SK-N-SH (cell line): ENCODE results near the gene GPC5. TPM values are rescaled to one million over a fixed set of nuclear protein-coding genes. Genes with fewer than 3 reads are reported as not detected.

ENCODE experiments used
- CTCF ChIA-PET: fragments of 300-600, 350-600 bp; formaldehyde crosslinking; extraction: SDS; loops from one replicate; lab custom pipeline; 2021; lab: Yijun Ruan, JAX
- POLR2A ChIA-PET: fragments of 350-600 bp; sonication (Branson Sonifier 250); formaldehyde crosslinking; extraction: SDS; loops from one replicate; lab custom pipeline; 2020; ENCODE audit warnings: antibody characterized with exemption, inconsistent platforms; lab: Yijun Ruan, JAX
- DNase-seq: peaks from one replicate; pipeline ENCODE4 v3.0.0; 2012
- H2AFZ ChIP-seq: fragments of 200-600 bp; sonication (generic); 2 replicates; pipeline ENCODE4 v1.8.1; 2016; ENCODE audit warnings: antibody characterized with exemption, mild to moderate bottlenecking, low read depth
- H3F3A ChIP-seq: fragments of 200-600 bp; sonication (generic); replicated peaks from 2 replicates; pipeline ENCODE3; 2016; ENCODE audit warnings: antibody characterized with exemption, mild to moderate bottlenecking; ENCODE audit not compliant: insufficient read depth
- H3K27ac ChIP-seq, 2 experiments: fragments of 200-500 bp in 1 of 2; fragments of 200-600 bp in 1 of 2; sonication (Bioruptor generic) in 1 of 2; sonication (generic), shearing (Covaris generic) in 1 of 2; 2 replicates each; pipeline versions ENCODE4 v1.5.1 to v1.6.1; 2014 to 2016; ENCODE audit warnings: low read depth in 2 of 2, inconsistent platforms in 1 of 2, low read length in 1 of 2, mild to moderate bottlenecking in 1 of 2, mixed read lengths in 1 of 2
- H3K27me3 ChIP-seq: fragments of 200-600 bp; sonication (generic), shearing (Covaris generic); 2 replicates; pipeline ENCODE4 v1.6.1; 2016; ENCODE audit warnings: mixed run types; ENCODE audit not compliant: insufficient read depth
- H3K36me3 ChIP-seq, 2 experiments: fragments of 200-500 bp in 1 of 2; fragments of 200-600 bp in 1 of 2; sonication (Bioruptor generic) in 1 of 2; sonication (generic) in 1 of 2; replicated peaks in 1 of 2; 2 replicates each; pipeline versions ENCODE3 to v1.5.1; 2014 to 2016; ENCODE audit warnings: low read length in 1 of 2, mild to moderate bottlenecking in 1 of 2; ENCODE audit not compliant: insufficient read depth in 2 of 2, control insufficient read depth in 1 of 2
- H3K4me1 ChIP-seq, 2 experiments: fragments of 200-500 bp in 1 of 2; fragments of 200-600 bp in 1 of 2; sonication (Bioruptor generic) in 1 of 2; sonication (generic), shearing (Covaris generic) in 1 of 2; 2 replicates each; pipeline versions ENCODE4 v1.5.1 to v1.6.1; 2014 to 2016; ENCODE audit warnings: low read depth in 1 of 2, low read length in 1 of 2, mixed run types in 1 of 2; ENCODE audit not compliant: insufficient read depth in 2 of 2, control insufficient read depth in 1 of 2
- H3K4me2 ChIP-seq: fragments of 200-600 bp; sonication (generic), shearing (Covaris generic); 2 replicates; pipeline ENCODE4 v1.6.1; 2017; ENCODE audit warnings: mixed run types
- H3K4me3 ChIP-seq, 2 experiments: fragments of 200-500 bp in 1 of 2; fragments of 200-600 bp in 1 of 2; sonication (Bioruptor generic) in 1 of 2; sonication (generic), shearing (Covaris generic) in 1 of 2; 2 replicates each; pipeline versions ENCODE4 v1.5.1 to v1.8.1; 2014 to 2016; ENCODE audit warnings: low read depth in 2 of 2, inconsistent platforms in 1 of 2, low read length in 1 of 2, mild to moderate bottlenecking in 1 of 2, mixed read lengths in 1 of 2, moderate library complexity in 1 of 2
- H3K79me2 ChIP-seq: fragments of 200-600 bp; sonication (generic); 2 replicates; pipeline ENCODE4 v1.8.1; 2017; ENCODE audit warnings: mild to moderate bottlenecking; ENCODE audit not compliant: insufficient read depth
- H3K9ac ChIP-seq: fragments of 200-600 bp; sonication (generic); 2 replicates; pipeline ENCODE4 v1.6.1; 2017; ENCODE audit warnings: mixed run types
- H3K9me2 ChIP-seq: fragments of 200-600 bp; sonication (generic); 2 replicates; pipeline ENCODE4 v1.6.1; 2017; ENCODE audit warnings: mixed run types
- H3K9me3 ChIP-seq: fragments of 200-600 bp; sonication (generic); 2 replicates; pipeline ENCODE4 v1.6.1; 2017; ENCODE audit warnings: mixed run types, mild to moderate bottlenecking, moderate library complexity
- H4K20me1 ChIP-seq: fragments of 200-600 bp; sonication (generic); 2 replicates; pipeline ENCODE4 v1.6.1; 2017; ENCODE audit warnings: mild to moderate bottlenecking, mixed run types; ENCODE audit not compliant: insufficient read depth
- CHD2 ChIP-seq: fragments of 150-350 bp; IDR thresholded peaks from 2 replicates; pipeline ENCODE4 v1.6.1; 2018; ENCODE audit warnings: low read length; ENCODE audit not compliant: partially characterized antibody
- EZH2phosphoT487 ChIP-seq: fragments of 200-600 bp; sonication (generic); IDR thresholded peaks from 2 replicates; pipeline ENCODE4 v1.6.1; 2017; ENCODE audit warnings: low read depth, mixed run types, mild to moderate bottlenecking, antibody characterized with exemption, moderate library complexity, borderline replicate concordance
- FOSL2 ChIP-seq: IDR thresholded peaks from 2 replicates; pipeline ENCODE4 v1.4.0; 2012; ENCODE audit warnings: low read depth, mild to moderate bottlenecking, moderate library complexity, borderline replicate concordance
- FOXJ3 ChIP-seq: sonication (generic); formaldehyde crosslinking; IDR thresholded peaks from 2 replicates; pipeline ENCODE4 v1.5.1; 2020; ENCODE audit warnings: mild to moderate bottlenecking, missing genetic modification reagents
- FOXM1 ChIP-seq: IDR thresholded peaks from 2 replicates; pipeline ENCODE4 v1.4.0; 2012; ENCODE audit warnings: low read depth, mild to moderate bottlenecking
- GABPA ChIP-seq: IDR thresholded peaks from 2 replicates; pipeline ENCODE4 v1.4.0; 2012; ENCODE audit warnings: low read depth, mild to moderate bottlenecking
- IRF3 ChIP-seq: fragments of 150-350 bp; IDR thresholded peaks from 2 replicates; pipeline ENCODE4 v1.6.1; 2016; ENCODE audit warnings: mild to moderate bottlenecking, low read depth, low read length
- MAX ChIP-seq: IDR thresholded peaks from 2 replicates; pipeline ENCODE4 v1.4.0; 2012; ENCODE audit warnings: low read depth
- MEF2A ChIP-seq: IDR thresholded peaks from 2 replicates; pipeline ENCODE4 v1.4.0; 2012; ENCODE audit warnings: low read depth, borderline replicate concordance
- MXI1 ChIP-seq: IDR thresholded peaks from 2 replicates; pipeline ENCODE4 v1.6.1; 2012; ENCODE audit warnings: mild to moderate bottlenecking, low read depth, low read length, improper control_type of control experiment
- NRF1 ChIP-seq: IDR thresholded peaks from 2 replicates; pipeline ENCODE4 v1.6.1; 2012; ENCODE audit warnings: low read depth, mild to moderate bottlenecking, low read length
- POLR2AphosphoS5 ChIP-seq: IDR thresholded peaks from 2 replicates; pipeline ENCODE4 v1.6.1; 2012; ENCODE audit warnings: low read depth, low read length
- RCOR1 ChIP-seq: fragments of 150-350 bp; IDR thresholded peaks from 2 replicates; pipeline ENCODE4 v1.6.1; 2017; ENCODE audit warnings: antibody characterized with exemption, low read length
- REST ChIP-seq: IDR thresholded peaks from 2 replicates; pipeline ENCODE4 v1.6.1; 2012; ENCODE audit warnings: mild to moderate bottlenecking, low read depth, low read length, moderate library complexity
- RFX5 ChIP-seq: IDR thresholded peaks from 2 replicates; pipeline ENCODE4 v1.6.1; 2012; ENCODE audit warnings: mild to moderate bottlenecking, improper control_type of control experiment, low read length
- SMC3 ChIP-seq: IDR thresholded peaks from 2 replicates; pipeline ENCODE4 v1.6.1; 2012; ENCODE audit warnings: low read depth, low read length, improper control_type of control experiment
- USF1 ChIP-seq: IDR thresholded peaks from 2 replicates; pipeline ENCODE4 v1.4.0; 2012; ENCODE audit warnings: low read depth, borderline replicate concordance
- ZBTB33 ChIP-seq: IDR thresholded peaks from 2 replicates; pipeline ENCODE4 v1.4.0; 2012; ENCODE audit warnings: low read depth, borderline replicate concordance
- polyA plus RNA-seq, 3 experiments: library from polyadenylated mRNA; depleted of rRNA; stranded (reverse); fragments of >200 nt; gene quantifications; 2 replicates each; pipeline ENCODE4 v1.2.3, GENCODE V29; 2012

The GPC5 gene
- polyA plus RNA-seq, 1 of the 3 experiments (the other 2 are of a cell fraction), result 0.03 TPM

GRCh38 chr13:91882918-91883317 lies 484.5 kb downstream of the GPC5 start:
- no peak overlapping the region for H3K4me3 ChIP-seq
- TF ChIP-seq MAX (no peak), FOXJ3 (no peak), RCOR1 (no peak), CHD2 (no peak), RFX5 (no peak), IRF3 (no peak), MXI1 (no peak), POLR2AphosphoS5 (no peak), FOSL2 (no peak), NRF1 (no peak), SMC3 (no peak), USF1 (no peak), ZBTB33 (no peak), EZH2phosphoT487 (no peak), MEF2A (no peak), FOXM1 (no peak), GABPA (no peak), REST (no peak)
- TF ChIP-seq, all 33 proteins: peak for 0
- Histone ChIP-seq H3F3A (no peaks in the 10 kb centered on the region), H3K79me2 (no peaks in the 10 kb centered on the region), H3K9me3 (no peaks in the 10 kb centered on the region), H3K9me2 (no peaks in the 10 kb centered on the region), H3K4me1 (no peaks in the 10 kb centered on the region), H3K27me3 (no peaks in the 10 kb centered on the region), H3K27ac (no peak overlapping the region), H3K9ac (no peak overlapping the region), H2AFZ (no peak overlapping the region), H3K36me3 (no peaks in the 10 kb centered on the region), H4K20me1 (no peaks in the 10 kb centered on the region), H3K4me2 (no peak overlapping the region)
- no peak for DNase-seq
- POLR2A ChIA-PET, result no interaction called here
- CTCF ChIA-PET, result no interaction called here
